HG03025 (cell line): Measurements from ENCODE around the gene TMEM132D.

Experiments
- ATAC-seq: cut with Tn5 transposase; IDR thresholded peaks from one replicate; pipeline ENCODE4 v1.9.1; 2021; ENCODE audit warnings: mild to moderate bottlenecking, moderate library complexity; ENCODE audit not compliant: unreplicated experiment, low FRiP score

The TMEM132D gene

GRCh38 chr12:129607301-129607700 is 296.5 kb downstream of the TMEM132D start:
- no peak for ATAC-seq

DNA sequence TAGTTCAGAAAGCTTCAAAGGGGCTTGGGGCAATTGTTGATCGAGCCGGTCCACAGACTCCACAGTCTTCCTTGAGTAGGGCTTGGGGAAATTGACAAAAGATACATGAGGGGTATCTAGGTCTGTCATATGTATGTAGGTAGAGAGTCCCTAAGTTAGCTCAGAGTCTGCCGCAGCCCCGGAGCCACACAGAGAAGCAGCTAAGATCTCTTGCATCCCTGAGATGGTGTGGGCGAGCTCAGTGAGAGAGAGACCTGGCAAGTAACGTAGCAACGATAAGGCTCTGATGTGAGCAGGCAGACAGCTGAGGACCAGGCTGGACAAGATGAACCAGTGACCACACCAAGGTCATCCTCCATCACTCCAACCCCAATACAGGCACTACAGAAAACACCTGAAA is 297.6 kb downstream of the TMEM132D start:
- ATAC-seq, result no peak

- no peak for ATAC-seq
Measured at GRCh38 chr12:129605666-129606065, 298.2 kb downstream of the TMEM132D start.

DNA sequence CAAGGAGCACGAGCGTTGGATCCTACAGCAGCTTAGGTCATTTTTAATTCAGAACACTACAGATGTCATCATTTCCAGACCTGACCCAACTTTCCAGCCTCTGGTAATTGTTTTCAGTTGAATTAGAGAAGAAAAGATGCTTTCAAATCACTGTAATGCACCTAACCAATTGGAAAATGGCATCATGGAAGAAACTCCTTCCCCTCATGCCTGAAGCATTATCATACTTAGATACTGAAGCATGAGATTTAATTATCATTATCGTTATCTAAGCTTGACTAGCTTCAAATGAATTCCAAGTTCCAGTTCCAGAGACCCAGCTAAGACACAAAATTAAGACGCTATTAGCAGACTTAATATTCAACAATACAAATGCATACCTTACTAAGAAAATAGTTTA is 299.3 kb downstream of the TMEM132D start:
- ATAC-seq, result no peak

DNA sequence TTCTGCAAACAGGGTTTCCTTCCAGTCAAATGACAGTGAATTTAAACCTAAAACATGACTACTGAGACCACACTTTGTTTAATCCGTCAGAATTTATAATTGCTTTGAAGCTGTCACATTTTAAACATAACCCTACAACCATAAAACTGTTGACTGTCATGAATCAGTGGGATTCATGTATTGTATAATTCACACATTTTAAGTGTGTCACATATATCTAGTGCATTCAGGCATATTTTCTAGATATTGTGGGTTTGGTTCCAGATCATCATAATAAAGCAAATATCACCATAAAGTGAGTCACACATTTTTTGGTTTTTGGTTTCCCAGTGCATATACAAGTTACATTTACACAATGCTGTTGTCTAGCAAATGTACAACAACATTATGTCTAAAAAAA is 304.4 kb downstream of the TMEM132D start:
- no peak for ATAC-seq

GRCh38 chr12:129594098-129594497 is 309.7 kb downstream of the TMEM132D start:
- ATAC-seq, result no peak

DNA sequence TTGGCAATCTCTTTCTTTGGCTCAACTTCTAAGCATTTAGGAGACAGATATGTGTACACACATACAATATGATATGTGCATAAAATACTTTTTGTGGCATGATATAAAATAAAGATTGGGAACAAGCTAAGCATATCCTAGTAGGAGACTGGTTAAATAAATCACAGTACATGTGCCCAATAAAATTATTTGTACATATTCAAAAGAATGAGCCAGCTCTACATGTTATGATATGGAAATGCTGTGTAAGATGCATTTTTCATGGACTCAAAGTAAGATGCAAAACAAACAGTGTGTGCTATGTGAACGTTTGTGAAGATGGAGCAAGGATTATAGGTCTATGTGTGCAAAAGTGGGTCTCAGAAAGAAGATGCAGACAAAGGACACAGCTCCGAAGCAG is 311.4 kb downstream of the TMEM132D start:
- no peak for ATAC-seq

GRCh38 chr12:129589503-129589902 is 314.3 kb downstream of the TMEM132D start:
- ATAC-seq, result no peak

GRCh38 chr12:129588142-129588541 is 315.7 kb downstream of the TMEM132D start:
- ATAC-seq, result no peak

DNA sequence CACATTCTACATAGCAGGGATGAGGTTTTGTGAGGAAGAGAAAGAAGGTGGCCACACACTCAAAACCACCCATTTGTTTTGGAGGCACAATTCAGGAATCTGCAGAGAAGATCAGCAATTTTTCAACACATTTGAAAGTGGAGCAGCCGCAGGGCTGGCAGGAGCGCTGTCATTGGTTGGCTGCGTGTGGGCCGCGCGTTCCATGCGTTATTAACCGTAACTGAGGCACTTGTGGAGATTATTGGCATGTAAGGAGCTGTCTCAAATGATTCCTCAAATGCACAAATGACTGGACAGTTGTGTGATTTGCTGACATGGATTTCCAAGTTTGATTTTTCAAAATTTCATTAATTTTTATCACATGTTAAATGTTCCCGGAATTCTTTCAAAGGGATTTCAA is 318.5 kb downstream of the TMEM132D start:
- ATAC-seq, result no peak

- ATAC-seq, result no peak
Measured at GRCh38 chr12:129579879-129580278, 323.9 kb downstream of the TMEM132D start.

DNA sequence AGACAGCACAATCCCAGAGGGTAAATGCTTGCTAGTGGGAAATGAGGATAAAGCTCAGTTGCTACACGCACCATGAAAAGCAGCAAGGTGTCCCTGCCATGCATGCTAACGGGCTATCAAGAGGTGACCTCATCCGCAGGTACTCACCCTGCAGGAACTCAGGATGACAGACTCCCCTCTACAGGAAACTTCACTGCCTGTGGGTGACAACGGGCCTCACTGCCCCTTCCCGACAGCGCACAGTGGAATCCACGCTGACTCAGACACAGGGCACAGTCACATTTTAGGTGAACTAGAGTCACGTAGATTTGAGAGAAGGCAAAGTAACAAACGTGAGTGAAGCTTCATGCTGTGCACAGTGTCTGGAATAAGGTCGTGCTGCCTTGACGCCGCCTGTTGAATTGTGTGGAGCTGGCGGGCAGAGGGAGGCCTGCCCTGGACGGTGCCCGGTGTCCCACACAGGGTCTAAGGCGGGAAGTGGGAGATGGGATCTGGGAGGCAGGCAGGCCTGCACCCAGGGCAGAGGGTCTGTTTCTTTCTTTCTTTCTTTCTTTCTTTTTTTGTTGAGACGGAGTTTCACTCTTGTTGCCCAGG is 331.8 kb downstream of the TMEM132D start:
- ATAC-seq, result no peak

DNA sequence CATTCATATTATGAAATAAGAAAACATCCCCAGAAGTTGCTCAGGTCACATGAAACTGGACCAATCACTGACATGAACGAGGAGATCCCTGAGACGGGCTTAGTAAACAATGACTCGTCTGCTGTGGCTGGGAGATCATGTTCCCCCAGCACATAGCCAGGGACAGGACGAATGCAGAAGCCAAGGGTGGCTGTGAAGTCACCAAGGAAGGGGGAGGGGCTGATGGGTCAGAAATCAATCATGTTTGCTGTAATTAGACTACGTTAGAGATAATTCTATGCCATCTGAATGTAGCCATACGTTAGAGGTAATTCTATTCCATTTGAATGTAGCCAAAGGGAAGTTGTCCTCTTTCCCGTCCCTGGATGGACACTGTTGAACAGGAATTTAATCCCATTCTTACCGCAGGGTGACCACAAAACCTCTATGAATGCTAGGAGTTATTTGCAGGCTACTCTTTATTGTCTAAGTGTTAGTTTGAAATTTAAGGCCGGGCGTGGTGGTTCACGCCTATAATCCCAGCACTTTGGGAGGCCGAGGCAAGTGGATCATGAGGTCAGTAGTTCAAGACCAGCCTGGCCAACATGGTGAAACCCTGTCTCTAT is 332.9 kb downstream of the TMEM132D start:
- ATAC-seq, result no peak

DNA sequence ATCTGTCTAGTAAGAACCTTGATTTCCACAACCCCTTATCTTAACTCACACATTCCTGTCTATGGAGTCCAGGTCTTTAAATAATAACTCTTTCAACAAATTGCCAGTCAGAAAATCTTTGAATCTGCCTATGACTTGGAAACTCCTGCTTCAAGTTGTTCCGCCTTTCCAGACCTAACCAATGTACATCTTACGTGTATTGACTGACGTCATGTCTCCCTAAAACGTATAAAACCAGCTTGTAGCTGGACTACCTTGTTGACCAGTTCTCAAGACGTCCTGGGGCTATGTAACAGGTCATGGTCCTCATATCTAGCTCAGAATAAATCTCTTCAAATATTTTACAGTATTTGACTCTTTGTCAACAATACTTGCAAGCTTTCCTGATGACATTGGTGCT is 337.0 kb downstream of the TMEM132D start:
- ATAC-seq, result no peak

DNA sequence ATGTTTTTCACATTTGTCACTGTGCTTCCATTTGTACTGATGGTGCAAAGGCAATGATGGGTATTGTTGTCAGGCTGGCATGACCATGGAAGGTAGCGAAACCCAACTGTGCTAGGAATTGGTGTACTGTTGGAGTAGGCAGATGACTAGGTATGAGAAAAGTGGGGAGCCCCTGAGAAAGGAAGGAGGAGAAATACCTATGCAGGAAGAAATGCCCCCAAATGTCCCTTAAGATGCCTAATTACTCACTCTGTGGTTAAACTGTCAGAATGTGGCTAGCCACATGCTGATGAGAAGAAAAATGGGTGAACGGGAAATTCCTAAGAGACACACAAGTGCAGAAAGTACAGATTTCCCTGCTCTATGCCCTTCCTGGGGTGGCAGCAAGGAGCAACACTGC is 339.1 kb downstream of the TMEM132D start:
- ATAC-seq, result no peak

DNA sequence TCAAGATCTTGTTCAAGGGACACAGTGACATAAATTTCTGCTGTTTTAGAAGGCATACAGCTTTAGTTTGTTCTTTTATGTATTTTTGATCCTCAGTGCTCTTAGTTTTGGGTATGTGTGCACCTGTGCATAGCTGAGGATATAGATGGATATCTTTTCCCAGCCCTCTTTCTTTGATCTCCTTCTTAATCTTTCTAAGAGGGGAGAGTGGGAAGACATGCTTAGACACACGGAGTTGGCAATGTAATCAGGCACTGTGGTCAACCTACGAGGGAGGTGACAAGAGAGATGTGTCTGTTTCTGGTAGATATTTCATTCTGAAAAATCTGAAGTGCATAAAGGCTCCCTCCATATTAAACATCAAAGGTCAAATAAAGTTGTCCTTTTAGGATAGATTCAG is 340.6 kb downstream of the TMEM132D start:
- no peak for ATAC-seq

- ATAC-seq, result no peak
Measured at GRCh38 chr12:129561304-129561703, 342.5 kb downstream of the TMEM132D start.

DNA sequence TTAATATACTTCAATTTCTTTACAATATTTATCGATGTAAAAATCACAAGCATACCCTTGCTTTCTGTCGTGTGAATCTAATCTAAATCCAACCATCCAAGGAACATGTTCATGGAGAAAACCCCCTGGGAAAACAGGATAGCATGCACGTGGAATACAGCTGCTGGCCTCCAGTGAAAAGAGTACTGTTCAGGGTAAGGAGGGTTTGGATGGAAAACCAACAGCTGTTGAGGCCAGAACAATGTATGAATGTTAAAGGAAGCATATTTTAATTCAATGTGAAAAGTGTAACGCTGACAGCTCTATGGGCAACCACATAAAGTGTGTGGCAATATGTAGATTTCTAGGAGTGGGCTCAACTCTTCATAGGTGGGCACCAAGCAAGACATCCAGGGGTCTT is 344.0 kb downstream of the TMEM132D start:
- ATAC-seq, result no peak

DNA sequence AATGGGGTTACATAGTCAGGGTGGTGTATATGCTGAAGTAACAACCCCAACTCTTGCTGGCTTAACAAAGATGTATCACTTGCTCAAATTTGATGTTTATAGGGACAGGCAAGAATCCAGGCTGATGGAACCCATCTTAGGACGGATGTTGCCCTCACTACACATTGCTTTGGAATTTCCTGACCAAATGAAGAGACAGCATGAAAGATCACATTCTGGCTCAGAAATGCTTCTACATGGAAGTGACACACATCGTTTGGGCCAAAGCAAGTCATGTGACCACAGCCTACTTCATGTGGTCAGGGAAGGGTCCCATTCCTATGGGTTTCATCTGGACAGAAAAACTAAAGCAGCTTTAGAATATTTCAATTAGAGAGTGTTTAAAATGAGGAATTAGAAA is 345.8 kb downstream of the TMEM132D start:
- ATAC-seq, result no peak

- ATAC-seq, result no peak
Measured at GRCh38 chr12:129556082-129556481, 347.7 kb downstream of the TMEM132D start.

GRCh38 chr12:129552996-129553750 is 350.7 kb downstream of the TMEM132D start:
- no peak for ATAC-seq

GRCh38 chr12:129551441-129551840 is 352.4 kb downstream of the TMEM132D start:
- no peak for ATAC-seq
